Measurements from ENCODE around the gene GPC6.

DNA sequence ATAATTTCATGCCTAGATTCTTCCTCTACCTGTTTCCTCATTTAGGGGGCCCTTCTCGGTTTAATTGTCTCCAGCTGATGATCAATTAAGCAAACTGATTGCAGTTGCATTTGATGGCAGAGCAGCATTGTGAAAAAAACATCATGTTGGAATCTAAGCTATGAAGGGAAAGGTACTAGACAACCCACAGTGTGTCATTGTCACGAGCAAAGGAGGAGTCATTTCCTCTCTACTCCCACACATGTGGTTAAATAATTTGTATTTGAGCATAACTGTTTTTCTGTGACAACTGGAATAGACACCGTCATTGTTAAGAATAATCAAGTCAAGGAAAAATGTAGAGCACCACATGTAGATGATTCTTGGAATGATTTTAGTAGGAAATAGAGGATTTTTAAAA is 1012.5 kb downstream of the GPC6 start:
- TF ChIP-seq POLR2A (IDR thresholded peaks at IDR 0.05; ENCODE audit: low read length) (no peak), ELK1 (IDR thresholded peaks at IDR 0.05; ENCODE audit: low read depth, low read length) (no peak), REST (IDR thresholded peaks at IDR 0.05) (no peak), HOXA7 (CRISPR knock-in tag; IDR thresholded peaks at IDR 0.05) (no peak), MAFK (IDR thresholded peaks at IDR 0.05; ENCODE audit: partially characterized antibody) (no peak)
- TF ChIP-seq, protein P1, sequence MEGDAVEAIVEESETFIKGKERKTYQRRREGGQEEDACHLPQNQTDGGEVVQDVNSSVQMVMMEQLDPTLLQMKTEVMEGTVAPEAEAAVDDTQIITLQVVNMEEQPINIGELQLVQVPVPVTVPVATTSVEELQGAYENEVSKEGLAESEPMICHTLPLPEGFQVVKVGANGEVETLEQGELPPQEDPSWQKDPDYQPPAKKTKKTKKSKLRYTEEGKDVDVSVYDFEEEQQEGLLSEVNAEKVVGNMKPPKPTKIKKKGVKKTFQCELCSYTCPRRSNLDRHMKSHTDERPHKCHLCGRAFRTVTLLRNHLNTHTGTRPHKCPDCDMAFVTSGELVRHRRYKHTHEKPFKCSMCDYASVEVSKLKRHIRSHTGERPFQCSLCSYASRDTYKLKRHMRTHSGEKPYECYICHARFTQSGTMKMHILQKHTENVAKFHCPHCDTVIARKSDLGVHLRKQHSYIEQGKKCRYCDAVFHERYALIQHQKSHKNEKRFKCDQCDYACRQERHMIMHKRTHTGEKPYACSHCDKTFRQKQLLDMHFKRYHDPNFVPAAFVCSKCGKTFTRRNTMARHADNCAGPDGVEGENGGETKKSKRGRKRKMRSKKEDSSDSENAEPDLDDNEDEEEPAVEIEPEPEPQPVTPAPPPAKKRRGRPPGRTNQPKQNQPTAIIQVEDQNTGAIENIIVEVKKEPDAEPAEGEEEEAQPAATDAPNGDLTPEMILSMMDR (IDR thresholded peaks at IDR 0.05), result no peak

Data from A549 (cell line).